HG02571 (cell line): ENCODE results near the gene ALOX5.

Source experiments
- ATAC-seq: cut with Tn5 transposase; IDR thresholded peaks from one replicate; pipeline ENCODE4 v1.9.1; 2021; ENCODE audit warnings: mild to moderate bottlenecking, moderate library complexity; ENCODE audit not compliant: unreplicated experiment

ALOX5 gene

DNA sequence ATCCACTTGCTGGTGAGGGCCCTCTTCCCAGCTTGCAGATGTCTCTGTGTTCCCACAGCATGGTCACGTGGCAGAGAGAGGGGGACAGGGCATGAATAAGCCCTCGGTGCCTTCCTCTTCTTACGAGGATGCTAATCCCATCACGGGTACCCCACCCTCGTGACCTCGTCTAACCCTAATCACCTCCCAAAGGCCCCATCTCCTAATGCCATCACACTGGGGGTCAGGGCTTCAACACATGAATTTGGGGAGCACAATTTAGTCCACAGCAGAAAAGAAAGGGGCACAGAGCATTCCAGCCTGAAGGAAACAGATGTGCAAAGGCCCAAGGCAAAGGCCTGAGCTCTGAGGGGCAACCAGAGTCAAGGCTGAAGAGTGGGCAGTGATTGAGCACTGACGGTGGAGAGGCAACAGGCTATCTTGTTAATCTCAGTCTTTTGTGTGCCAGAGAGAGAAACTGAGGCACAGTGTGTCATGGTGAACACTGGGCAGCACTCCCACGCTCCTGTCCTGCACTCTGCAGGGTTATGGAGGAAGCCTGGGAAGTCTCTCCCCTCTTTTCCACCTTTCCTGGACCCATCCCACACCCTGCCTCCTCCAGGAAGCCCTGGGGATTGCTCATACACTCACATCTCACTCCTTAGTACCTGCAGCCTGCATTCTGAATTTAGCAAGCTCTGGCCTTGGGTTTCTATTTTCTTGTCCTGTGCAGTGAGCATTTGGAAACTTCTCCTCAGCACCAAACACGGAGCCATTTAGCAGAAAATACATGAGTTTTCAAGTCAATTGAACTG is 49.0 kb downstream of the ALOX5 start:
- ATAC-seq: no peak

DNA sequence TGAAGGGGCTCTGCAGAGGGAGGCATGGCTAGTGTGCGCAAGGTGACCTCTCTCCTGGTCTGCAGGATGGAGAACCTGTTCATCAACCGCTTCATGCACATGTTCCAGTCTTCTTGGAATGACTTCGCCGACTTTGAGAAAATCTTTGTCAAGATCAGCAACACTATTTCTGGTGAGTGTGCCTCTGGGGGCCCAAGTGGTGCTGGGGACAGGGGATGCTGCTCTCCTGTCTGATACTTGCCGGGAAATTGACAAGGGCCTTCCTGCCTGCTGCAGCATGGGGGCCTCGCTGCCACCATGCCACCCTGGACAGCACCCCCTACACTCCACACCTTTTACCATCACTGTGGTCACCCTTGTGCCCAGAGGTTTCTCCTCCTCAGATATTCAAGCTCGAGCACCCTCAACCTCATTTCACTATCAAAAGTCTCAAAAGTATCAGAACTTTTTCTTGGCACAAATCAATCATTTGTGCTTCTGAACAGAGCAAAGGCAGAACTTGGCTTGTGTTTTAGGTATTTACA is 50.0 kb downstream of the ALOX5 start:
- no peak for ATAC-seq

DNA sequence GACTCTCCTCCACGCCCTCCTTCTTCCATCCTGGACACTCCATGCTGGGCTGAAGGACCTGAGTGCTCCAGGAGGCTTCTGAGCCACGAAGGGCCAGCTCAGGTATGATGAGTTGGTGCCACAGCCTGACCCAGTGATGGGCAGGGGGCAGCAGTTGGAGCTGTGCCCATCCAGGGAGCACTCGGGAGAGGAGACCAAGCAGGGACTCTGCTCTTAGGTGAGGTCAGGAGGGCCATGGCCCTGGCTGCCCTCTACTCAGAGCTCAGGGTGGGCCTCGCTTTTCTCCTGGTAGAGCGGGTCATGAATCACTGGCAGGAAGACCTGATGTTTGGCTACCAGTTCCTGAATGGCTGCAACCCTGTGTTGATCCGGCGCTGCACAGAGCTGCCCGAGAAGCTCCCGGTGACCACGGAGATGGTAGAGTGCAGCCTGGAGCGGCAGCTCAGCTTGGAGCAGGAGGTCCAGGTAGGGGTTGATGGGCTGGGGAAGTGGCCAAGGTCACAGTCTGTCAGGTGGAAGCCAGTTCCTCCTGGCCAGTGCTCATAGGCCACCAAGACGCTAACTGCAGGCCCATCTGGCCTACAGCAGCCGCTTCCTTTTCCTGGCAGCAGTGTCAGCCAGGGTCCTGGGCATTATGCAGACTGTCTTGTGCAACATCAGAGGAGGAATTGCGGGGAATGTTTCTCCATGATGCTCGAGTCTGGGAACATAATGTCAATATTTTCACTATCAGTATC is 50.8 kb downstream of the ALOX5 start:
- ATAC-seq: no peak

DNA sequence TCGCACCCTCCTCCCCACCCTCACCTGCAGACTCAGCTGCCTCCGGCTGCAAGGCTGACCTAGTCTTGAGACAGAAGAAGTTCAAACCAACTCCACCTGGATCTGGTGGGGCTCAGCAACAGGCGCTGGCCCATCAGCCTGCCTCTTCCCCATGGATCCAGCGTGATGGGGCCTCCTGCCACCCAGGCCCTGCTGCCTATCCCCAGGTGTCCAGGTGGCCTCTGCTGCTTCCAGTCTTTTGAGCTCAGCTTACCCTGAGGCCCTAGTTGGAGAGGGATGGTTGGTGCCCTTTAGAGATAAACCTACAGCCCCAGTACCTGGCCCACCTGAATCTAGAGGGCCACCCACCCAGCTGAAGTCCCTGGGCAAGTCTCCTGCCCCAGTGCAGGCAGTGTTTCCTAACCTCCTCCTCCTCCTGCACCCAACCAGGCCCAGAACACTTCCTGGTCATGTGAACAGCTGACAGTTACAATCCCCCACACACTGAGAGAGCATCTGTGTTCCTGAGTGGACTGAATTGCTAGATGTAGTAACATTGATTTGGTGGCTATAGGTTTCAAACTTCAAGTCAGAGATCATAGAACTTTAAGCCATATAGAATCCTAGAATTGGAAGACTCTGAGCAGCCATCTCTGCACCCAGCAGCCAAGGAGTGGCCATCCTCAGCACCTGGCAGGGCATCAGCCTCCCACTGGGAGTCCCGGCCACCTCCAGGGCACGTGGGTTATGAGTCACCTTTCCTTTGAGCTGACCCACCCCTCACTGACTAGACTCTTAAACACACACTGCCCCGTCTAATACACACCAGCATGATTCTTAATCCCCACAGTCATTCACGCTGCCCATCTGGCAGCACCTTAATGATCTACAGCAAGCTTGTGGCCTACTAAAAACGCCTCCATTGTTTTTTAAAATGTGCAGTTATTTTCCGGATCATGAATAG is 51.9 kb downstream of the ALOX5 start:
- ATAC-seq: no peak

DNA sequence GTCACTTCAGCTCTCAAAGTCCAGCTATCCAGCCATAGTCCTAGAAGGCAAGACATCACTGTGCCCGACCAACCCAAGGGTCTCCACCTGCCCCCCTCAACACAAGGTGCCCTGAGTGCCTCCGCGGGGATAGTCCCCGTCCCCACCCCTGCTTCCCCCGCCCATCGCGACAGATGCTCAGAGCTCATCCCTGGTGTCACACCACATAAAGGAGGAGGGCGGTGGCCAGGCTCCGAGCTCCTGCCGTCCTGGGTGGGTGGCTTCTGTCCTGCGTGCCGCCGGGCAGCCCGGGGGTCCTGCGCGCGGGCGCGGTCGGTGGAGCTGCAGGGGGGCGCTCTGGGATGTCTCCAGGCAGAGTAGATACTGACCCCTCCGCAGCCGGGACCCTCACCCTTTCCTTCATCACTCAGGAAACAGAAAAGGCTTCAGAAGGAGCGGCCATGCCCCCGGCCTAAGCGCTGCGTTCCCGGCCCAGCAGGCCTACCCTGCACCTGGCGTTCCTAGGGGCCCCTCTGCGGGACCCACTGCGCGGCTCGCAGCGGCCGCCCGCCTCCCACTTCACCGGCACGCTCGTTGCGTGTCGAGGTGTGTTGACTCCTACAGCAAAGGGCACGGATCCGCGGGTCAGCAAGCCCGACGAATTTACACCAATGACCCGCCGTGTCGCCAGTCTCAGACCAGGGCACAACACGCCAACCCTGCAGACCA is 53.4 kb downstream of the ALOX5 start:
- no peak for ATAC-seq

DNA sequence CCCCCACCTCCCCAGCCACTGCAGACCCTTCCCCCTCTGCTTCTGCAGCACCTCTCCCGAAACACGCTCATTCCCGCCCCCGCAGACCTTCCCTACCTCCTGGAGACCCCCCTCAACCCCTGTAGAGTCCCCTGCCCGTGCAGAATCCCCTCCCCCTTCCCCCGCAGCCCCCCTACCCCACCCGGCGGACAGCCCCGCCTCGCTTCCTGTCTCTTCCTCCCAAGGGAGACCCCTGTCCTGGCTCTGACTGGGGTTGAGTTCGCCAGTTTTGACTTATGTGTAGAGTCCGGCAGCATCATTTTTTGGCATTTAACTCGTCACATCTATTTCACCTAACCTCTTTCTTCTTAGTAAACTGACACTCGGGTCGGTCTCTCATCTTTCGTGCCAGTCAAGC is 54.0 kb downstream of the ALOX5 start:
- ATAC-seq: no peak

DNA sequence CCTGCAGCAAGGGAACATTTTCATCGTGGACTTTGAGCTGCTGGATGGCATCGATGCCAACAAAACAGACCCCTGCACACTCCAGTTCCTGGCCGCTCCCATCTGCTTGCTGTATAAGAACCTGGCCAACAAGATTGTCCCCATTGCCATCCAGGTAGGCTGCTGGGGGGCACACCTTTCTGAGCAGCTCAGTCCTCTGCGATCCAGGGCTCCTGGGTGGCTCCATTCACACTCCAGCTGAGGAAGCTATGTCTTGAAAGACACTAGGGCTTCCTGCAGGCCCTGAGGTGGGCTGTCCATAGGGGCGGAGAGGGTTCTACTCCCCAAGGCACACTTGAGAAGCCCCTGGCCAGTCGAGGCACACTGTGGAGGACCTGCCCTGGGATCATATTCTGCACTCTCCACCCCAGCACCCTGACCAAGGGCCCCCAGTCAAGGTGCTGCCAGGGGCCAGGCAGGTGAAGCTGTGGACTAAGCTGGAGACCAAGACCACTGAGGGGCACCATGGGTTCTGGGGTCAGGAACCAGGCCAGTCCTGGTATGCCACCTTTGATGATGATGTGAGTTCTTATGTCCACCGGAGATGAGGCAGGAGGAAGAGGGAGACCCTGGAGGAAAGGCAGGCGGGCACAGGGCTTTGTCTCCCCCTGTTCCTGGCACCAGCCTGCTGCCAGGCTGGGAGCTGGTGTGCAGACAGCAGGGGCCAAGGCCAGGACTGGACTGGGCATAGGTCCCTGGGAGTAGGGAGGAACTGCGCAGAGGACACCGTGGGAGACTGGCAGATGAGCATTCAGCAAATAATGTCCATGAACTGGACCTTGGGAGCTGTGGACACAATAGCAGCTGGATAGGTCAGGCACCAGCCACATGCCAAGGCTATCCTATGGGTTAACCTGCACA is 54.8 kb downstream of the ALOX5 start:
- ATAC-seq: no peak

DNA sequence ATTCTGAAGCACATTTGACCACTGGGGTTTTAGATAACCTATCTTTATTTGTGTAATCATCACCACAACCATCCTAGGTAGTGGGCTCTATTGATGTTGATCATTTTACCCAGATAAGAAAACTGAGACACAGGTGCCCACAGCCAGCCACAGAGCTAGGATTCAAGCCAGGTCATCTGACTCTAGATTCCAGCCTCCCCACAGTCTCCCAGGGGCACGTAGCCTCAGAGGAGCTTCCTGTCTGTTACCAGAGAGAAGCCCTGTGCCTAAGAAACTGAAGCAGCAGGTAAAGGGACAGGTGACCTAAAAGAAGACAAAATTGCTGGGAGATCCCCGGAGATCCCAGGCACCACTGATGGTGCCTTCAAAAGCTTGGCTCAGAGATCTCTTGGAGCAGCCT is 55.8 kb downstream of the ALOX5 start:
- no peak for ATAC-seq

DNA sequence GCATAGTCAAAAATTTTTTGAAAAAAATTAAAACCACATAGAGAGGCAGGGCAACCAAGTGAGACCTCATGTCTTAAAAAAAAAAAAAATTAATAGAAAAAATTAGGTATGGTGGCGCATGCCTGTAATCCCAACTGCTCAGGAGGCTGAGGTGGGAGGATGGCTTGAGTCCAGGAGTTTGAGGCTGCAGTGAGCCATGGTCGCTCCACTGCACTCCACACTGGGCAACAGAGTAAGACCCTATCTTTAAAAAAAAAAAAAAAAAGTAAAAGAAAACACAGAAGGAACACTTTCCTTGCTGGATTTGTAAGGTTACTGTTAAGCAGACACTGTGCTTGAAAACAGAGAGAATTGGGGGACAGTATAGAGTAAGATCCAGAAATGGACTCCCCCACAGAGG is 58.1 kb downstream of the ALOX5 start:
- ATAC-seq: no peak

DNA sequence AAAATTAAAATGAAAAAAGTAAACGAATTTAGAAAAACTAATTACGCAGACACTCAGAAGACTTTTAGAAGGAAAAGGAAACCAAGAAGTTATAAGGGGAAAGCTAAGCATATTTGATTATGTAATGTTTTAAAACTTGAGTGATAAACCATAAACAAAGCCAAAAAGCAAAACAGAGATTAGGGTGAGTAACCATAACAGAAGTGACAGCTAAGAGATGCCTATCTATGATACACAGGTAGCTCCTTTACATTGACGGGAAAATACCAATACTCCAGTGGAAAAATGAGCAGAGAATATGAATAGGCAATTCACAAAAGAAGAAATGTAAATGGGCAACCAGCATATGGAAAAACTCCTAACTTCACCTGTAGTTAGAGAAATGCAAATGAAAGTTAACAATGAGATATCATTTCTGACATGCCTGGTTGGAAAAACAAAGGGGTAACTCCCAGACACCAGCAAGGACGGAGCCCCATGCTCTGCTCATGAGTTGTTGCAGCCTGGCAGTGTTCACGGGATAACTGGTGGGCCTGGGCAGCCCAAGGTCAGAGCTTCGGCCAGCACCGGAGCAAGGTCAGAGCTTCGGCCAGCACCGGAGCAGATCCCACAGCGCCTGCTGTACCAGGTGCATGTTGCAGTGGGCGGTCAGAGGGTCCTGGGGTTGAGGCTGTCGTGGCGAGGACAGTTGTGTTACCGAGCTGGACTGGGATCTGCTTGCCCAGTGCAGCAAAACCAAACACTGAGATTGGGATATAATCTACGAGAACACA is 58.9 kb downstream of the ALOX5 start:
- ATAC-seq: no peak

DNA sequence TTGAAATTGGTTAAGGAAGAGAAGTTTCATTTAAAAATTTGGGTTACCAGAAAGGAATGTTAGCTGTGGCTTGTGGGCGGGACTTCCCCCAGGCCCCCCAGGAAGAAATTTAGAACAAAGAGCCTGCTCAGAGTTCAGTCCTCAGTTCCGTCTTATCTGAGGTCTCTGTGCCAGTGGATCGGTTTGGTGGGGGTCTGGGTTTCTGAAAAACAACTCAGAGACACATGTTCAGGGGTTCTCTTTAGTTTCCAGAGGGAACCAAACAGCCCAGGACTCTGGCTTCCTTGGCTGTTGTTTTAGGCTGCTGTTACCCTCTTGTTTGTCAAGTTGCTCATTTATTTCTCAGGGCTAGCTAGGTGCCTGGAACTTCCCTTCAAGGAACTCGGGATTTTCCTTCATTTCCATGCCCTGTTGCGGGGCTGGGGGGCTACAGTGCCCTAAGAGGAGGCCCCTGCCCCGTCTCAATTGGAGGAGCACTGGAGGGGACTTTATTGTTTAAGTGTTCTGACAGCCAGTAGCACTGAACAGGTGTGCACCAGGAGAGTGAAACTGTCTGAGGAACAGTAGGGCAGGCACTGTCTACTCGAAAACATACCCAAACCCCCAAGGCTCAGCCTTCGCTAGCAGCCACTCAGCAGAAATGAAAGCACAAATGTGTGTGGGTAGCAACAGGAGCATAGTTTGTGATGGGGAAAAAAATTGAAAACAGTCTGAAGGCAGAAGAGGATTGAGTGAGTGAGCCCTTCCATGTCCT is 59.9 kb downstream of the ALOX5 start:
- peak; percentile 98 for ATAC-seq

DNA sequence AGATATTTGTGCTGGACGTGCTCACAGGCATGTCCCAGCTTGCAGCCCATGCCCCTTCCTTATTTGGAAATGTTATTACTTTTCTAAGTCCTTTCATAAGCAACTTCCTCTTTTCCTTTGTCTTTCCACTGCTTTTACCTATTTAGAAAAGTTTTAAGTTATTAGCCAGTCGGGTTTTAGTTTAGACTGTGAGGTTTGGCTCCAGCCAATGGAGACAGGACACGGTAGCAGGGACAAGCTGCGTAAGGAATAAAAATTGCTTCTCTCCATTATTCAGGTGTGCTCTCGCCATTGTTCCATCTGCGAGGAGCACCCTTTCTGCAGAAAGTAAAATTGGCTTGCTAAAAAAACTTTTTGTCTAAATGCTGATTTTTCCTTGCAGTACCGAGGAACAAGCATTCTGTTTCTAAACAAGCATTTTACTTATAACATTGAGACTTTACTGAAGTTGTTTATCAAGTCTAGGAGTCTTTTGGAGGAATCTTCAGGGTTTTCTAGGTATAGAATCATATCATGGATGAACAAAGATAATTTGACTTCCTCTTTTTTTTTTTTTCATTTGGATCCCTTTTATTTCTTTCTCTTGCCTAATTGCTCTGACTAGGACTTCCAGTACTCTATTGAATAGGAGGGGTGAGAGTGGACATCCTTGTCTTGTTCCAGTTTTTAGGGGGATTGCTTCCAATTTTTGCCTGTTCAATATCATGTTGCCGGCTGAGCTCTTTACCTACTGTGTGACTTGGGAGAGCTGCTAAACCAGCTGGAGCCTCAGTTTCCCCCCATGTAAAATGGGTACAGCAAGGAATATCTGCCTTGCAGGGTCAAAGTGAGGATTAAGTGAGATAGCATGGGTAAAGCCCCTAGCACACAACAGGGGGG is 63.8 kb downstream of the ALOX5 start:
- ATAC-seq: no peak

DNA sequence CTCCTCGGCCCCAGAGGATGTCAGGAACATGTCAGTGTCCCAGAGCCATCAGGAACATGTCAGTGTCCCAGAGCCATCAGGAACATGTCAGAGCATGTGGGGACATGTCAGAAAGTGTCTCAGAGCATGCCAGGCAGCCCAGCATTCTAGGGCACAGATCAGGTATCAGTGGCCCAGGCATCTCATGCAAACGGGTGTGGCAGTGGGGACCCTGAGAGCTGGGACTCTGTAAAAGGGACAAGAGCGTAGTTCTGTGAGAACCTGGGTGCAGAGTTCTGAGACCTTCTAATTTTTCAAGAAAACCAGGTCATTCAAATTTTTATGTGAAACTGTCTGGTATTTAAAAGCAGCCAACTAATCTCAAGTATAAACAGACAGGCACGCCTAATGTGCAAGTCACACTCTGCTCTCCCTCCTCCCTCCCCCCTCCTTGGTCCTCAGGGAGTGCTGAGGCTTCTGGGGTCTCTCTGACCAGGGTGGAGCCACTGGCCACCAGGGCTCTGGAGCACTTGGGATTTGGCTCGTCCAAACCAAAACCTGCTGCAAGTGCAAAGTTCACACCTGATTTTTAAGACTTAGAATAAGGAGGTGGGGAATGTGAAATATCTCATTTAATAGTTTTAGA is 64.6 kb downstream of the ALOX5 start:
- ATAC-seq: no peak

DNA sequence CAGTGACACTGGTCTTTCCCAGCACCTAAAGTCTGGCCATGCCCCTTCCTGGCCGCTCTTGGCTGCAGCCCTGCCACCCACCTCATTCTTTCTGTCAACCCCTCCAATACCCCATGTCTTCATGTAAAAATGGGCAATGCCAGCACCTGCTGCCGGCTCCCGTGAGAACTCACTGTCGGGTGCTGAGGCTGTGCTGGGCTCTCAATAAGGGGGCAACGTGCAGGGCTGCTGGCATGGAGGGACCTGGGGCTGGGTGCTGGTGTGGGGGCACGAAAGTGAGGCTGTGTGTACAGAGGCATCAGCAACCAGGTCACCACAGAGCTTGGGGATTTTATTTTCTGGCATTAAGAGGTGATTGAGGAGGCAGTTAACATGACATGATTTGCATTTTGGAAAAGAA is 65.3 kb downstream of the ALOX5 start:
- ATAC-seq: no peak

DNA sequence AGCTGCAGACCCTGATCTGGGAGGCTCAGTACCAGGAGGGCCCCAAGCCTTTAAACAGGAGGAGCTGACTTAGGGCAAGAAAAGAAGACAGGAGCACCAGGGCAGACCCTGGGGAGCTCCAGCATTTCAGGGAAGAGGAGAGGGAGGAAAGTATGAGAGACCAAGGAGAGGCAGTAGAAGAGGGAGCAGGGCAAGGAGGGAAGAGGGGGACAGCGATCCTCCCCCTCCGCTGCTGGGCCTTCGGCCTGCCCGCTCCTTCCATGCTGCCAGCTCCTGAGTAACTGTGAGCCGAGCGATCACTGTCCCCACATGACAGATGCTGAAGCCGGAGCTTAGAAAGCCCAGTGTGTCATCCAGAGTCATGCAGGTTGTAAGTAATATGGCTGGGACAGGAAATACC is 65.9 kb downstream of the ALOX5 start:
- no peak for ATAC-seq

DNA sequence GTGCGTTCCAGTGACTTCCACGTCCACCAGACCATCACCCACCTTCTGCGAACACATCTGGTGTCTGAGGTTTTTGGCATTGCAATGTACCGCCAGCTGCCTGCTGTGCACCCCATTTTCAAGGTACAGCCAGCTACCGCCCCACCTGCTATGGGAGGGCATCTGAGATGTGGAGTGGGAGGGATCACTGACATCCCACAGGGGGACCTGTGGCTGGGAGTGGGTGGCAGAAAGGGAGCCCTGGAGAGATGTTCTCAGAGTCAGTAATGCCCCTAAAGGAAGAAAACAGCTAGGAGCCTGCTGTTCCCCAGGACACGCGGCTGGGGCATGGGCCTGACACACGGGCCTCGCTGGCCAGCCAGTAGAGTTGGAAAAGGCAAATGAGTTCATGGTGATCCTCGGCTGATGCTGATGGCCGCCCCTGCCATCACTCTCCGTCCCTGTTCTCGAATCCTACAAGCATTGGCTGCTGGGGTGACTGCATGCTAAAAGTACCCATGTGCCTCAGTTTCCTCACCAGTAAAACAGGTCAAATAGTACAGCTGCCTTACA is 66.6 kb downstream of the ALOX5 start:
- no peak for ATAC-seq
